Panc1 (cell line): ENCODE measurements around the gene MIER3.

Experiments used
- TF ChIP-seq, protein P1 (sequence below), 2 experiments: IDR thresholded peaks; 2 replicates each; pipeline ENCODE4 v1.6.1; 2011 to 2012; ENCODE audit warnings: low read depth in 2 of 2, control low read depth in 1 of 2, low read length in 1 of 2, mild to moderate bottlenecking in 1 of 2, moderate library complexity in 1 of 2; ENCODE audit not compliant: insufficient read depth in 1 of 2
- TF ChIP-seq, protein P2 (sequence below): fragments of 450-650 bp; IDR thresholded peaks from 2 replicates; pipeline ENCODE4 v1.5.1; 2017; ENCODE audit warnings: mild to moderate bottlenecking

DNA sequence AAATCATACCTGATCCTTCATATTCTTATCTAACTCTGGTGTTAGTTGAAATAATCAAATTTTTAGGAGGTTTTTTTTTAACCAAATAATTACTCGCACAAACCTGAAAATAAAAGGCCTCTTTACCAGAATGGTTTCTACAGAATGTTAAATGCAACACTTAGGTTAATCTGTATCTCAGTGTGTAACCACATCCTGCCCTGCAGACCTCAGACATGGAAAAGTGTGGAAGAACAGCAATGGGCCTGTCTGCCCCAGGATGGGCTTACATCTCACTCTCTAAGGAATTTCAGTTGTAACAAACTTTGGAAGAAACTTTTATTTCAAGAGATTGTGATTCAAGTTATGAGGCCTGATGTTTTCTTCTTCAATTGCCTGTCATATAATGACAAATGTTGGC is 32.5 kb upstream of the MIER3 start:
- TF ChIP-seq, protein P1, sequence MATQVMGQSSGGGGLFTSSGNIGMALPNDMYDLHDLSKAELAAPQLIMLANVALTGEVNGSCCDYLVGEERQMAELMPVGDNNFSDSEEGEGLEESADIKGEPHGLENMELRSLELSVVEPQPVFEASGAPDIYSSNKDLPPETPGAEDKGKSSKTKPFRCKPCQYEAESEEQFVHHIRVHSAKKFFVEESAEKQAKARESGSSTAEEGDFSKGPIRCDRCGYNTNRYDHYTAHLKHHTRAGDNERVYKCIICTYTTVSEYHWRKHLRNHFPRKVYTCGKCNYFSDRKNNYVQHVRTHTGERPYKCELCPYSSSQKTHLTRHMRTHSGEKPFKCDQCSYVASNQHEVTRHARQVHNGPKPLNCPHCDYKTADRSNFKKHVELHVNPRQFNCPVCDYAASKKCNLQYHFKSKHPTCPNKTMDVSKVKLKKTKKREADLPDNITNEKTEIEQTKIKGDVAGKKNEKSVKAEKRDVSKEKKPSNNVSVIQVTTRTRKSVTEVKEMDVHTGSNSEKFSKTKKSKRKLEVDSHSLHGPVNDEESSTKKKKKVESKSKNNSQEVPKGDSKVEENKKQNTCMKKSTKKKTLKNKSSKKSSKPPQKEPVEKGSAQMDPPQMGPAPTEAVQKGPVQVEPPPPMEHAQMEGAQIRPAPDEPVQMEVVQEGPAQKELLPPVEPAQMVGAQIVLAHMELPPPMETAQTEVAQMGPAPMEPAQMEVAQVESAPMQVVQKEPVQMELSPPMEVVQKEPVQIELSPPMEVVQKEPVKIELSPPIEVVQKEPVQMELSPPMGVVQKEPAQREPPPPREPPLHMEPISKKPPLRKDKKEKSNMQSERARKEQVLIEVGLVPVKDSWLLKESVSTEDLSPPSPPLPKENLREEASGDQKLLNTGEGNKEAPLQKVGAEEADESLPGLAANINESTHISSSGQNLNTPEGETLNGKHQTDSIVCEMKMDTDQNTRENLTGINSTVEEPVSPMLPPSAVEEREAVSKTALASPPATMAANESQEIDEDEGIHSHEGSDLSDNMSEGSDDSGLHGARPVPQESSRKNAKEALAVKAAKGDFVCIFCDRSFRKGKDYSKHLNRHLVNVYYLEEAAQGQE (IDR thresholded peaks at IDR 0.05; ENCODE audit: insufficient read depth in 1 of 2, low read depth in 2 of 2, low read length in 1 of 2) = no peak
- TF ChIP-seq, protein P2, sequence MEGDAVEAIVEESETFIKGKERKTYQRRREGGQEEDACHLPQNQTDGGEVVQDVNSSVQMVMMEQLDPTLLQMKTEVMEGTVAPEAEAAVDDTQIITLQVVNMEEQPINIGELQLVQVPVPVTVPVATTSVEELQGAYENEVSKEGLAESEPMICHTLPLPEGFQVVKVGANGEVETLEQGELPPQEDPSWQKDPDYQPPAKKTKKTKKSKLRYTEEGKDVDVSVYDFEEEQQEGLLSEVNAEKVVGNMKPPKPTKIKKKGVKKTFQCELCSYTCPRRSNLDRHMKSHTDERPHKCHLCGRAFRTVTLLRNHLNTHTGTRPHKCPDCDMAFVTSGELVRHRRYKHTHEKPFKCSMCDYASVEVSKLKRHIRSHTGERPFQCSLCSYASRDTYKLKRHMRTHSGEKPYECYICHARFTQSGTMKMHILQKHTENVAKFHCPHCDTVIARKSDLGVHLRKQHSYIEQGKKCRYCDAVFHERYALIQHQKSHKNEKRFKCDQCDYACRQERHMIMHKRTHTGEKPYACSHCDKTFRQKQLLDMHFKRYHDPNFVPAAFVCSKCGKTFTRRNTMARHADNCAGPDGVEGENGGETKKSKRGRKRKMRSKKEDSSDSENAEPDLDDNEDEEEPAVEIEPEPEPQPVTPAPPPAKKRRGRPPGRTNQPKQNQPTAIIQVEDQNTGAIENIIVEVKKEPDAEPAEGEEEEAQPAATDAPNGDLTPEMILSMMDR = no peak
